HG03097 (cell line): ENCODE measurements around the gene PLA2G7.
"Not testable (repeated sequence)": the region's sequence is repeated elsewhere in the genome, so short reads cannot be mapped to it uniquely, and the experiment has no call there.

Source experiments
- ATAC-seq: cut with Tn5 transposase; IDR thresholded peaks from one replicate; pipeline ENCODE4 v1.9.1; 2021; ENCODE audit not compliant: unreplicated experiment, low FRiP score

Gene PLA2G7

DNA sequence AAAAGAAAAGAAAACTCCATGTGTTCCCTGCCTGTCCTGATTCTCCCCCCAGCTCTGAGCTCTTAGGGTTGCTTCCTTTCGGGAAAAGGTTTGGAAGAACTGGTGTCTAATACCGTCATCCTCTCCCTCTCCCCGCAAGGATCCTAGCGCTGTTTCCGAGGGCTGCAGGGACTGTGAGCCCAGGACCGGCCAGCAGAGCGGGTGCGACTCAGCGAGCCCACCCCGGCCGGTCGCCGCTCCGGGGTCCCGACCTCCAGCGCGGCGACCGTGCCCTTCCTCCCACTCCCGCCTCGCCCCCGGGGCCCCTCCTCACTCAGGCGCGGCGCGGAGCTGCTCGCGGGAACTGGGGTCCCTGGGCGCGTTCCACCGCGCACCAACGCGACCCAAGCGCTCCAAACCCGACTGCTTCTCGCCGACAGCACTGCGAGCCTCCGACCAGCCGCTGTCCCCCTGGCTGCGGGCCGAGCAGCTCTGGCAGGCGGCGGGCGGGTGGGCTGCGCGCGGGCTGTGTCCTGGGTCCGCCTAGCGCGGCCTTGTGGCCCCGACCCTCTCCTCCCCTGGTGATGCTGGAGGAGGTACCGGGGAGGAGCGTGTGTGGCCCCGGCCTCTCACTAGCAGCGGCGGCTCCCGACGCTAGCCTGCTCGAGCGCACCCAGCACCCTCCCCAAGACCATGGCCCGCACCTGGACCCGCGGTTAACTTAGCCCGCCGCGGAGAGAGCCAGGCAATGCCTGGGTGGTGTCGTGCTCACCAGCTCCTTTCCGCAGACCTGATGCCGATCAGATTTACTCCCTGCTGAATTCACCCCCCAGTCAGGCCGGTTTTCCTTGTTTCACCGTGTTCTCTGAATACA is at the start of gene PLA2G7:
Gene PLA2G7 (minus strand): TSS at position 509 of the 853 bp plus-strand sequence. CDS start 12,484 bp downstream, outside the sequence.
- no peak for ATAC-seq

DNA sequence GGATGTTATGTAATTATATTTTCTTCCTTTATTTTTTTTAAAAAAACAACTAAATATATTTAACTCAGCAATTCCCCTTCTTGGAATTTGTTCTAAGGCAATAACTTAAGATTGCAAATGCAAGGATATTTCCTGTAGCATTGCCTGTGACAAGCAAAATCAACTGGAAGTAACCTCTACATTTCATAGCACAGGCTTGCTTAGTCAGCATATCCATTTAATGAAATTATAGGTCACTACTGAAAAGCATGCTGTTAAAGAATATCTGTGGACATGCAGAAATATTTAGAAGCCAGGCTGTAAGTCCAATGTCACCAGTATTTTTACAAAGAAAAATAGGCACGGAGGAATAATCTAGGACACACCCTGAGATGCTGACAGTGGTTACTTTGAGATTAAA is 49.4 kb upstream of the PLA2G7 start:
- ATAC-seq = no peak

DNA sequence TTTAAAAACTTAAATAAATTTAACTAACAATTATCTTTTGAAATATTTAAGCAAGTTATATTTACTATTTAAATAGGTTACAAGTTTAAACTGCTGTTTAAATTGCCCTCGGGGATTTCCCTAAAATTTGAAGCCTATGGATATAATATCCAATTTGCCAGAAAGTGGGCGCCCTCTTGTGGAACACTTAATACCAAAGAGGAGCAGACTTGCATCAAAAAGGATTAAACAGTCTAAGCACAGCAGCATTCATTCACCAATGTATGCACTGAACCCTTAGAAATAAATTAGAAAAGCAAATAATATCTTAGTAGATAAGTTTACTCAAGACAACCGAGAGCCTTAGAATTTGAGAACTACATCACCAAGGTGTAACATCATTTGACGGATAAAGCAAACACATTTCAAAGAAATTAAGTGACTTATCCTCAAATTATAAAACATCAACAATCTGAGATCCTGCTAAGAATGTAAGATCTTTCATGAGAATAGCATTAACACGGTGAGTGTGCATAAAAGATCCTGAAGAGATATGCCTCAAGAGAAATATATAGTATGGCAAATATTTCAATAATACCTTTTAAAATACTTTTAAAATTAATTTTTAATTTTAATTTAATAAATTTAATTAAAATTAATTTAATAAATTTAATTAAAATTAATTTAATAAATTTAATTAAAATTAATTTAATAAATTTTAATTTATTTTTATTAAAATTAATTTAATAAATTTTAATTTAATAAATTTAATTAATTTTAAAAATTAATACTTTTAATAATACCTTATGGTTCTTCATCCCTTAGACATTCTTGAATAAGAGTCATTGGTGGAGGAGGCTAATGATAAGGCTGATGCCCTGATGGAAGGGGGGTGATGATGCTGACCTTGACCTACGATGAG is 46.6 kb upstream of the PLA2G7 start:
- ATAC-seq = no peak

DNA sequence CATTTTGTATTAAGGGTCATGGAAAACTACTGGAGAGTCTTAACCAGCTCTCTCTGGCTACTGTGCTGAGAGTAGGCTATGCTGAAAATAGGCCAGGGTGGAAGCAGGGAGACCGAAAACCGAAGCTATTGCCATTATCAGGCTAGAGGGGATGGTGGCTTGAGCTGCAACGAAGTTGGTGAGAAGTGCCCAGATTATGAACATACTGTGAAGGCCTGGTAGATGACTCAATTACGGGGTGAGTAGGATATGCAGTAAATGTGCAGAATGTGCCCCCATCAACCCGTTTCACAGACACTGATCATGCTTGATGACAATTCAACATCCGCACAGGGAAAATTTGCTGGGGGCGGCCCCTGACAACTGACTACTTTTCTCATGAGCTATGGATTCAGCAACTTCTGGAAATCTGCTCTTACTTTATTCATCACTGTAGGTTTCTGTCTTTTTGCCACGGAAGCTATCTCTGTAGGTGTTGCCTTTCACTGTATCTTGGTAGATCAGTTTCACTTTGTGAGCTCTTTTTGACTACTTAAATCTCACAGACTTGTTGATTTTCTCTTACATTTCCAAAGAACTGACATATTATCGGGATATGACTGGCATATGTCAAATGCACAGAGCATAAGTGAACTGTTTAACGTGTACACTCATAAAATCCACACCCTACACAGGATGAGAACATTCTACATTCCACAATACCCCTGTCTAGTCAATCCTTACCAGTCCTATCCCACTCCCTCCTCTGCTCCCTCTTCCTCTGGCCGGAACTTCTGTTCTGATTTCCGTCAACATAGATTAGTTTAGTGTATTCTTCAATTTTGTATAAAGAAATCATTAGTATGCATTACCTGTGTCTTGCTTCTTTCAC is 42.5 kb upstream of the PLA2G7 start:
- ATAC-seq = no peak

DNA sequence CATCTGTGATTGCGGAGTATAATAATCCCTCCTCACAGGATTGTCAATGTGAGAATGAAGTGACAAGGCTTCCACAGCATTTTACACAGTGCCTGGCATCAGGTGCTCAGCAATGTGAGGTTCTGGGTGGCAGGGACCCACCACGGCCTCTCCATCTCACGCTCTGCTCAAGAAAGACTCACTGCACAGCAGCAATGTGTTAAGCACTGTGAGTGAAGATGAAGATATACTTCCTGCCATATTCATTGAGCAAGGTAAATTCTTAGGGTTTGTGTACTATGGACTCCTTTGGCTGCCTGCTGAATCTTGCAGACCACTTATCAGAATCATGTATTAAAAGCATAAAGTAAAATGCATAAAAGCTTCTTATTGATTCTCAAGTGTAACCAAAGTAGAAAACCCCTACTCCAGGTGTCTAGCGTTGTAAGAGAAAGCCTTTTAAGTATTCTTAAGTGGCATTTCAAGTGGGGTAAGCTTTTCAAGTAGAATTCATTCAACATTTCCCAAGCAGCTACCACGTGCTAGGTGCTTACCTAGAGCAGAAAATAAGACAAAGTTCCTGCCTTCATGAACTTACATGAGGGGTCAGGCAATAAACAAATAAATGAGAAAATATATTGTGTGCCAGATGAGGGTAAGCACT is 41.0 kb upstream of the PLA2G7 start:
- ATAC-seq = no peak

DNA sequence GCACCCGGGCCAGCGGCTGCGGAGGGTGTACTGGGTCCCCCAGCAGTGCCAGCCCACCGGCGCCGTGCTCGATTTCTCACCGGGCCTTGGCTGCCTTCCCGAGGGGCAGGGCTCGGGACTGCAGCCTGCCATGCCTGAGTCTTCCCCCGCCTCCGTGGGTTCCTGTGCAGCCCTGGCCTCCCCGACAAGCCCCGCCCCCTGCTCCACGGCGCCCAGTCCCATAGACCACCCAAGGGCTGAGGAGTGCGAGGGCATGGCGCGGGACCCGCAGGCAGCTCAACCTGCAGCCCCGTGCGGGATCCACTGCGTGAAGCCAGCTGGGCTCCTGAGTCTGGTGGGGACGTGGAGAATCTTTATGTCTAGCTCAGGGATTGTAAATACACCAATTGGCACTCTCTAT is 39.6 kb upstream of the PLA2G7 start:
- not testable (repeated sequence) for ATAC-seq

DNA sequence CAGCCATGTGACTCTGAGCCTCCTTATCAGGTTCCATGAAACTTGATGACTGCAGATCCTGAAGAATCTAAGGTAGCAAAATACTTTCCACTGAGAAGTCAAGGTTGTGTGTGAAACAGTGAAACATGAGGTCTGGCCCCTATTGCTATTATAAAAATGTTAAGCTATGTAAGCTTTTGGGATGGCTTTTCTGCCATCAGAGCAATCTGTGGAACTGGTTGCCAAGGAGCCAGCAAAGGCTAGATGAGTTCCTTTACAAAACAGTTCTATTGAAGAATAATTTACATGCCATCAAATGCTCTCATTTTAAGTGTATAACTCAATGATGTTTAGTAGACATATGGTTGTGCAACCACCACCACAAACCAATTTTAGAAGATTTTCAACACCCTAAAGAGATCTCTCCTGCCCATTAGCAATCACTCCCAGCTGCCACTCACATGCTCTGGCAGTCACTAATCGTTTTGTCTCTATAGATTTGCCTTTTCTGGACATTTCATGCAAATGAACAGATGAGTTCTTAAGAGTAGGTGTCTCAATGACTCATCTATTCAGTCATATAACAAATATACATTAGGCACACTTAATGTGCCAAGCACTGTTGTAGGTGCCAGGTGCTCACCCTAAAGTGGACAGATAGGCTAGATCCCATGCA is 38.2 kb upstream of the PLA2G7 start:
- ATAC-seq = no peak

DNA sequence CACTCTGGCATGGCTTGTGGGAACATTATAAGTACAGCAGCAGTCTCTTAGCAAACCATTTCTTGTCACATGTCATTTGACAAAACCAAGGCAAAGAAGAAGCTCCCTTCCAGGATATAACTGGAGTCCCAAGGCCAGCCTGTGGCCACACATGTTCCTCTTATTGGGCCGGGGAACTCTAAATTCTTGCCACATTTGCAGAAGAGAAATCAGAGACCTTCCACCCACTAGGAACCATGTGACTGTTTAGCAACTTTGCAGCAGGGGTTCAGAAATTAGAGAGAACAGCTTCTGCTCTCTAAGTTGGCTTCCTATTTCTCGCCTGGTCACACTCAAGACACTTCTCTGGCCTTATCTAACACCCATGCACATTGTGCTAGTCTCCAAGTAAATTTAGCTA is 37.6 kb upstream of the PLA2G7 start:
- ATAC-seq = no peak

DNA sequence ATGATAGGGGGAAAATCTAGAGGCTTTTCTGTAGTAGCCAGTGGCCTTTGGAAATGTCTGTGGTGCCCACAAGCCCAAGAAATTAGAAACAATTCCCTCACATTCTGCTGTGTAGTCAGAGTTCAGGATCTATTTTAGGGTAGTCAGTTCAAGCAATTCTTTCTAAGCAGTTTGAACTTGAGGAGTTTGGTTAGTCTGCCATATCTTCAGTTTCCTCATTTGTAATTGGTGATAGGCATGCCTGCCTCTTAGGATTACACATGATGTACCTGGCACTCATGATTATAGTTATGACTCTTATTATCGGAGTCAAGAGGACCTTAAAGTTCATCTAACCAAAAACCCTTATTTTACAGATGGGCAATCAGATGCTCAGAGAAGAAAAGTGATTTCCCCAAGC is 36.8 kb upstream of the PLA2G7 start:
- ATAC-seq = no peak

DNA sequence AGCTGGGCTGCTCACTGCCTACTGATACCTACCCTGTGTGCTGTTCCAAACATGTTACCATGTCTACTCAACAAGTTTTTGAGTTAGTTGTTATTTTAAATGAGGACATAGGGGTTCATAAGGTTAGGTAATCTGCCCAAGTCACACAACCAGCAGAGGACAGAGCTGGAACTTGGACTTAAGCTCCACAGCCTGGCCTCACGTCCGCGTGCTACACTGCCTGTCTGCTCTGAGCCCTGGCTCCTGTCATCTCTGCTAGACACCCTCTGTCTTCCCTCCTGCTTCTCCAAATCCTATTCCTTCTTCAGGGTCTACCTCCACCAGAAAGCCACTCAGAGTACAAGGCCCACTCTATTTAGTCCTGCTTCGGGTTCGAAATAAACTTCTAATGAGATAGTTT is 29.8 kb upstream of the PLA2G7 start:
- ATAC-seq = no peak

DNA sequence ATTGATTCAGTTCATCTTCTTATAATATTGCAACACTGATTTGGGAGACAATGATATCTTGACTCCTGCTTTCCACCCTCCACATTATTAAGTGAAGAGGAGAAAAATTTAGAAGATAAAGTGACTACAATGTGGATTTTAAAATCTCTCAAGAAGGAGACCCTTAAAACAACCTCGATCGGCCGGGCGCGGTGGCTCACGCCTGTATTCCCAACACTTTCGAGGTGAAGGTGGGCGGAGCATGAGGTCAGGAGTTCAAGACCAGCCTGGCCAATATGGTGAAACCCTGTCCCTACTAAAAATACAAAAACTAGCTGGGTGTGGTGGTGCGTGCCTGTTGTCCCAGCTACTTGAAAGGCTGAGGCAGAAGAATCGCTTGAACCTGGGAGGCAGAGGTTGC is 29.1 kb upstream of the PLA2G7 start:
- ATAC-seq = not testable (repeated sequence)

DNA sequence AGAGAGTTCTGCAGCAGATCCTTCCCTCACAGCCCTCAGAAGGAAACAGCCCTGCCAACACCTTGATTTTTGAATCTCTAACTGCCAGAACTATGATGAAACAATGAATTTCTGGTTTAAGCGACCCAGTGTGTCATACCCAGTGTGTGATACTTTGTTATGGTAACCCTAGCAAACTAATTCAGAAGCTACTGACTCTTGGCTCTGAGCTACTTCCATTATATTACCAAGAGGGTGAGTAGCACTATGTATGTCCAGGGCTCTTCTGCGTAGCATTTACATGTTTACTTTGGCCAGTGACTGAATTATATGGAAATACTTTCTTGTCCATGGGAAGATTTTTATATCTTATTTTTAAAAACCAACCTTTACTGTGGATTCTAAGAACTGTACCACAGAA is 28.3 kb upstream of the PLA2G7 start:
- no peak for ATAC-seq

DNA sequence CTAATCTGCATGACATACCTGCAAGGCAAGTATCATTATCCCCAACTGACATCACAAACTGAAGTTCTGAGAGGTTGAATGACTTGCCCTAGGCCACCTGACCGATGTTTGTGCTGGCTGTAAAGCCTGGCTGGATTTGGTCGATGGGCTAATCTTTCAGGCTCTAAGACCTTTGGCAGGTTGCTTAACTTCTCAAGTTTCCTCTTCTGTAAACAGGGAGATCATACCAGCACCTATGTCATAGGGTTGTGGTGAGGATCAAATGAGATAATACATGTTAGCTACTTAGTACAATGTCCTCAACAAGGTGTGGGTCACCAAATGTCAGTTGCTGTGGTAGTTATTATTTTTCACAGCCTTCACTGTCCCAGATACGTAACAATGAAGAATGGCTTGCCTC is 25.8 kb upstream of the PLA2G7 start:
- no peak for ATAC-seq

DNA sequence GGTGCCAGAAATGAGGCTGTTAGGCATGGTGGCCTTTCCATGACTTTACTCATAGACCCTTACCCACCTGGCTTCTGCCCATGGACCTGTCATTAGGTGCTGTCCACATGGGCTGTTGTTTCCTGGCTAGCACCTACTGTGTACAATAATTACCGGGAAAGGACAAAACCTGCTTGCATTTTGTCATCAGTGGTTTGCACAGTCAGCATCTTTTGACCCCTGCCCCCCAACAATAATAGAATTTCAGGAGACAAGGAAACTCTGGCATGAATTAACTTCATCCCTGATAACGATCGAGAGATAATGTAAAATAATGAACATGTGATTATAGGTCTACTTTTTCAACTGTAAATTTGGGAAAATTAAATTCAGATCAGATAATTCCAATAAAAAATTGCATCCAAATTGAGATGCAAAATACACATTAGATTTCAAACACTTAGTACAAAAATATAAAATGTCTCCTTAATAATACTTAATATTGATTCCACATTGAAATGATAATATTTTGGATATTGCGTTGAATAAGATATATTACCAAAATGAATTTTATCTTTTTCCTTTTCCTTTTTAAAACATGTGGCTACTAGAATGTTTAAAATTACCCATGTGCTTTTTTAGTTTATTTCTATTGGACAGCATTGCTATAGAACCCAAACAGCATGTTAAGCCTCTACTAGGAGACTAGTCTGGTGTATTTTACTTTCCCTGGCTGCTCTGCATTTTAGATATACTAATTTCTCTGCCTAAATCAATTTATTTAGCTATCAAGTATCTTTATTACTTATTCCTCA is 24.0 kb upstream of the PLA2G7 start:
- ATAC-seq = no peak

DNA sequence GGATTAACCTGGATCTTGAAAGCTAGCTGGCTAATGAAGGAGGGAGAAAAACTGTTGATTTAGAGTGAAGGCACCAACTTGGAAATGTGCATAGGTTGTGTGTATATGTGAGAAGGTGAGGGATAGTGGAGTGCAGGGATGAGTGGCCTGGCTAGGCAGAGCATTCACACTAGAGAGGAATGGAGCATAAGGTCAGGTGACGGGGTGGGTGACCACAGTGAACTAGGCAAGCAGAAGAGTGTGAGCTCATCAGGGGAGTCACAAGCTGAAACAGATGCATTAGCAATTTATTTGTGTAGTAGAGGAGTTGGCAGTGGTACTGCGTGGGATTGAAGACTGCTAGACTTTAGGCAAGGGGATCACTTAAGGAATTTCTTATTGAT is 22.0 kb upstream of the PLA2G7 start:
- no peak for ATAC-seq

DNA sequence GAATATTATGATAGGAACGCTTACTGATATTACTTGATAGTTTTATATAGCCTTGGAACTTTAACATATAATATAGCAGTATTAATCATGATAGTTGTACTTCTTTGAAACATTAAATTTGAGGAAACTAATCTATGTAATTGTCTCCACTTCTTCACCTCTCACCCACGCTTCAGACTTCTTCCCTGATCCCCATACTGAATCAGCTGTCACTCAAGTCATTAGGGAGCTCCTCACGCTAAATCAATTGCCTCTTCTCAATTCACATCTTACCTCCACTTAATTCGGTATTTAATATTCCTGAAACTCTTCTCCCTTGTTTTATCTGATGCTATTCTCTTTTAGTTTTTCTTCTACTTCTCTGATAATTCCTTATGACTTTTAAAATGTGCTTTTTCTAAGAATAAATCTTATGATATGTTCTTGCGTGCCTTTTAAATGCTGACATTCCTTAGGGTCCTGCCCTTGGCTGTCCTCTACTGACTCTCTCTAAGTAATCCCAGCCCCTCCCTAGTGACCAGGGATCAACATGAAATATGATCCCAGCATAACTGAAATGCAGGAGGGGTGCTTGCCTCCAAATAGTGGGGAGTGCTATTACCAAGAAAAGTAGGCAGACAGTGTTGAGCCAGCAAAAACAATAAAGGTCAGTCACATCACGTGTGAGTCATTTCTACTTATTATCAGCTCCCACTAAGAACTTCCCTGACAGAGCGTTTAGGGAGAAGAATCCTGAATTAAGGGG is 21.5 kb upstream of the PLA2G7 start:
- ATAC-seq = no peak

DNA sequence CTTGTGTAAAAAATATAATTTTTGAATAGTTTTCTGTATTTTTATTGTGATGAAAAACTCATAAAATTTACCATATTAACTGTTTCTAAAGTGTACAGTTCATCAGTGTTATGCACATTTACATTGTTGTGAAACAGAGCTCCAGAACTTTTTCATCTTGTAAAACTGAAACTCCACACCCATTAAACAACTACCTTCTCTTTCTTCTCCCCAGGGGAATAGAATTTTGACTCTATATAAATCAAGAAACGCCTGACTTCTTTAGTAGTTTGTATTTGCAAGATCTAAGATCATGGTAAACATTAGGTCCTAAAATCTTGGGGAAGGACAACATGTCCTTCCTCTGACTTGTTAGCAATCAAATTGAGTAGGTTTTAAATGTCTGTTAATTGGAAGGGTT is 20.7 kb upstream of the PLA2G7 start:
- ATAC-seq = no peak

DNA sequence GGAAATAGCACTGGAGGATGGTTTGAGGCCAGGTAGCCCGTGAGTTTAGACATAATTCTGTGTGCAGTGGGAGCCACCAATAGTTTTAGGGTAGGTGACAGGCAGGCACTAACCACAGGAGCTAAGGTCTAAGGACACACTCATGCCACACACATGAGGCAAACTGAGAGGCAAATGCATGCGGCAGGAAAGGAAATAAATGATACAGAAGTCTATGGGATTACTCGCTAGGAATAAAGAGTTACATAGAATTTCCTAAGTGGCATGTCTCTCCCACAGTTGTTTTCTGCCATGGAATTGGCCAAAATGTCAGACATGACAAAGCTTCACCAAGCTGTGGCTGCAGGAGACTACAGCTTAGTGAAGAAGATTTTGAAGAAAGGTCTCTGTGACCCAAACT is 16.5 kb upstream of the PLA2G7 start:
- no peak for ATAC-seq
